NT2/D1 (cell line): ENCODE results near the gene LRMDA.

ENCODE experiments used
- YY1 ChIP-seq: IDR thresholded peaks from 2 replicates; pipeline ENCODE4 v1.6.1; 2011; ENCODE audit not compliant: insufficient read length, insufficient read depth
- ZNF274 ChIP-seq: IDR thresholded peaks from 2 replicates; pipeline ENCODE4 v1.6.1; 2011; ENCODE audit warnings: mild to moderate bottlenecking, low read depth, low read length

DNA sequence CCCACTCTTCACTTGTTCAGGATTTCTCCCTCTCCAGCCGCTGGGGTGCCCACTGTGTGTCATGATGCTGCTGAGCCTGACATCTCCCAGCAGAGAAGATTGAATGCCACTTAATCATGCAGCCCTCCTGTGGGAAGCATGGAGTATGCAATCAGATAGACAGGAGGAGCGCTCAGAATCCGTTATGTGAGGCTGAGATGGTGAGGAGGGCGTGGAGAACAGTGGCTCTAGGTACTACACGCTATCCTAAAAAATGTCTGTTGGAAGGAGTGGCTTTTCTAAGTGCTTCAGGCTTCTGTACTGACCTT is 334.3 kb downstream of the LRMDA start:
- TF ChIP-seq ZNF274: no peak
- no peak for TF ChIP-seq YY1
